Parathyroid adenoma (tissue), 2 donors: ENCODE data around the gene WWC1.

ENCODE experiments used
- H2AFZ ChIP-seq: fragments of 300-600 bp; sonication (generic); one replicate; pipeline ENCODE4 v1.7.0; 2017; ENCODE audit warnings: antibody characterized with exemption, mild to moderate bottlenecking
- H3K27ac ChIP-seq: fragments of 300-600 bp; sonication (generic); one replicate; pipeline ENCODE4 v1.7.0; 2017
- H3K27me3 ChIP-seq: fragments of 300-600 bp; sonication (generic); one replicate; pipeline ENCODE4 v1.7.0; 2017; ENCODE audit warnings: low read length; ENCODE audit not compliant: control insufficient read depth, insufficient read depth
- H3K36me3 ChIP-seq: fragments of 300-600 bp; sonication (generic); one replicate; pipeline ENCODE4 v1.7.0; 2017; ENCODE audit warnings: low read length; ENCODE audit not compliant: control insufficient read depth, insufficient read depth
- H3K4me1 ChIP-seq: fragments of 300-600 bp; sonication (generic); one replicate; pipeline ENCODE4 v1.7.0; 2017; ENCODE audit warnings: control low read depth
- H3K4me2 ChIP-seq: fragments of 300-600 bp; sonication (generic); one replicate; pipeline ENCODE4 v1.7.0; 2017; ENCODE audit warnings: low read length
- H3K4me3 ChIP-seq: fragments of 300-600 bp; sonication (generic); one replicate; pipeline ENCODE4 v1.7.0; 2017; ENCODE audit warnings: low read depth, low read length
- H3K79me2 ChIP-seq: fragments of 300-600 bp; sonication (generic); one replicate; pipeline ENCODE4 v1.7.0; 2017; ENCODE audit warnings: control low read depth
- H3K9ac ChIP-seq: fragments of 300-600 bp; sonication (generic); one replicate; pipeline ENCODE4 v1.7.0; 2017; ENCODE audit warnings: mild to moderate bottlenecking
- H3K9me3 ChIP-seq: fragments of 300-600 bp; sonication (generic); one replicate; pipeline ENCODE4 v1.7.0; 2017; ENCODE audit warnings: low read length; ENCODE audit not compliant: control insufficient read depth
- CTCF ChIP-seq: fragments of 300-600 bp; sonication (generic); IDR thresholded peaks from one replicate; pipeline ENCODE4 v1.7.0; 2017; ENCODE audit warnings: antibody characterized with exemption, mild to moderate bottlenecking
- donor health status: primary hyperparathyroidism.

The WWC1 gene

GRCh38 chr5:168295574-168296201 is 4.2 kb downstream of the WWC1 start:
- H2AFZ ChIP-seq, result peak overlapping the region; percentile 44
- peak; percentile 40 for TF ChIP-seq CTCF
- peaks cover 9% of the 10 kb centered on the region for H3K4me1 ChIP-seq
- no peak overlapping the region for H3K27ac ChIP-seq
- H3K9ac ChIP-seq, result no peak overlapping the region
- no peak overlapping the region for H3K4me3 ChIP-seq
- H3K36me3 ChIP-seq, result no peaks in the 10 kb centered on the region
- no peaks in the 10 kb centered on the region for H3K9me3 ChIP-seq
- no peaks in the 10 kb centered on the region for H3K27me3 ChIP-seq
- H3K79me2 ChIP-seq, result peaks cover 23% of the 10 kb centered on the region
- no peak overlapping the region for H3K4me2 ChIP-seq

GRCh38 chr5:168296682-168297081 is 5.2 kb downstream of the WWC1 start:
- H3K4me1 ChIP-seq, result peaks cover 9% of the 10 kb centered on the region
- peaks cover 24% of the 10 kb centered on the region for H3K79me2 ChIP-seq
- TF ChIP-seq CTCF, result no peak
- no peaks in the 10 kb centered on the region for H3K27me3 ChIP-seq
- no peak overlapping the region for H3K4me2 ChIP-seq
- H3K27ac ChIP-seq, result no peak overlapping the region
- no peak overlapping the region for H3K4me3 ChIP-seq
- H3K36me3 ChIP-seq, result no peaks in the 10 kb centered on the region
- H3K9me3 ChIP-seq, result no peaks in the 10 kb centered on the region
- no peak overlapping the region for H3K9ac ChIP-seq
- H2AFZ ChIP-seq, result no peak overlapping the region

GRCh38 chr5:168298949-168299348 is 7.5 kb downstream of the WWC1 start:
- no peak for TF ChIP-seq CTCF
- H3K27me3 ChIP-seq, result no peaks in the 10 kb centered on the region
- peaks cover 19% of the 10 kb centered on the region for H3K79me2 ChIP-seq
- H3K9me3 ChIP-seq, result no peaks in the 10 kb centered on the region
- H2AFZ ChIP-seq, result no peak overlapping the region
- no peak overlapping the region for H3K4me2 ChIP-seq
- peaks cover 3% of the 10 kb centered on the region for H3K4me1 ChIP-seq
- H3K4me3 ChIP-seq, result no peak overlapping the region
- no peak overlapping the region for H3K27ac ChIP-seq
- H3K36me3 ChIP-seq, result no peaks in the 10 kb centered on the region
- H3K9ac ChIP-seq, result no peak overlapping the region

- Histone ChIP-seq H3K79me2 (peaks cover 16% of the 10 kb centered on the region), H3K27ac (no peak overlapping the region), H3K36me3 (no peaks in the 10 kb centered on the region), H3K27me3 (no peaks in the 10 kb centered on the region), H3K9me3 (no peaks in the 10 kb centered on the region), H3K4me2 (no peak overlapping the region), H3K4me3 (no peak overlapping the region), H3K9ac (no peak overlapping the region), H3K4me1 (peaks cover 3% of the 10 kb centered on the region), H2AFZ (no peak overlapping the region)
- TF ChIP-seq CTCF, result no peak
Measured at GRCh38 chr5:168299372-168299771, 7.9 kb downstream of the WWC1 start.
